NOMO-1 treated with DMSO at 0.1 percent for 48 hours (cell line): Measurements from ENCODE around the gene LRRFIP1.

ENCODE experiments used
- DNase-seq: peaks from one replicate; lab custom pipeline; 2025; ENCODE audit not compliant: unreplicated experiment; lab: John Stamatoyannopoulos, UW

Gene LRRFIP1

DNA sequence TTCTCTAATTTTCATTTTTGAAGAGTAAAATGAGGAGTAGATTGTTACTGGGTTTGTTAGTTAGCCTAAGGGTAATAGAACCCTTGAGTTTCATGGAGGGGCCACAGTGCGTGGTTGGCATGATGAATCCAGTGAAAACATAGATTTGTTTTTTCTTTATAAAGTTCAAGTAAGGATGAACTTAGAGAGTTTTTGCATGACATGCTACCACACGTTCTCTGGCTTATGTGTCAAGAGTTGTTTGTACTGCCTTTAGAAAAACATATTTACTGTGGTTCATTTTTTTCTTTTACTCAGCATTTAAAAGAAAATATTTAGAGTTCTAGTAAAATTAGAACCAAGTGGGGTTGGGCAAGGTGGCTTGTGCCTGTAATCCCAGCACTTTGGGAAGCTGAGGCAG is 193.0 kb downstream of the LRRFIP1 start:
- no peak for DNase-seq

DNA sequence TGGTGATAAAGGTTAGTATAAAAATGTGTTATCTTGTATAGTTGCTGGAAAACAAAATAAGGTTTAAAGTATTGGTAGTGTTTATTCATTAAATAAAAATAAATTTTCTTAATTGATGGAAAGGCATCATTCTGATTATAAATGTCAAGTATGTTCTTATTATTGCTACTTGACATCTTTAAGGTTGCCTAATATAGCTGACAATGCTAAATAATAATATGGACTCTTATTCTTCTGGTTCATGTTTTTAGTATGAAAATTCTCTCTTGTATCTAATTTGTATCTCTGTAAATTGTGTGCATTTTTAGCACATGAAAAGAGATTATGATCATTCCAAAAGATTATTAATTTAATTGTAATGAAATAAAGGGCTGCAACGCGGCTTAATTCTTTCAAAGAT is 196.2 kb downstream of the LRRFIP1 start:
- no peak for DNase-seq

DNA sequence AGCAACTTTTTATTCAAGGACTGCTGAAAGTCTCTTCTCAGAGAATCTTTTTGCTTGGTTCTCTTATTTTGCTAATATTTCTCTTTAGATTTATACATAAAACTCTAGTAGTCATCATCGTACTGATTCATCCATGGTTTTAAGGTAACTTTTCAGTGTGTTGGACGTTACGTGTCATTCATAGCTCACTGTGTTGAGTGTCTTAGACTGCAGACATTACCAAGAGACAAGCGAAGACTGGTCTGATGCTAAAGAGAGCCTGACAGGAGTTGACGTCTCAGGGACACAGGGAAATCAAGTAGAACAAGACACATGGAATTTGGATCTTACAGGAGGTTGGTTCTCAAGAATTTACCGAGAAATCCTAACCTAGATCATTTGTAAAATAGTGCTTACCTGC is 196.7 kb downstream of the LRRFIP1 start:
- no peak for DNase-seq

DNA sequence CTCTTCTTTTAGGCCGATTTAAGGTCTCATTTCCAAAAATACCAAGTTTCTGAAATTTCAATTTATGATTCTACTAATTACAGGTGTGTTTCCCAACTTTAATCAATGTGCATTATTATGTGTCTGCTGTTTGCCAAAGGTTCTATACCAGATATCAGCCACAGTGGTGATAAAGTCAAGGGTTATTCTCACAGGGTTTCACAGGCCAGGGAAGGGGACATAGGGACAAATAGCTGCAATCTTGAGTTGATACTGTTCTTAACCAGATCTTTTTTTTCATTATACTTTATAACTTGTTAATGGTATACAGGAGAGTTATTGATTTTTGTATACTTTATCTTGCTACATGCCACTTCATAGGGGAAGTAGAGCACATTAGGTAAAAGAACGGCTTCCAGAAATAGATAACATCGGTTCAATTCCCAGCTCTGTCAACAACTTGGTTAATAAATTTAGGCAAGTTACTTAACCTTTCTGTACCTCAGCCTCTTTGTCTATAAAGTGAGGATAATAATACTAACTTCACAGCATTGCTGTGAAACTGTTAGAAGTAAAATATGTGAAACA is 200.1 kb downstream of the LRRFIP1 start:
- no peak for DNase-seq
